SIG-M5 (cell line): Measurements from ENCODE around the gene PTGR2.
"Not testable (repeated sequence)": the region's sequence is repeated elsewhere in the genome, so short reads cannot be mapped to it uniquely, and the experiment has no call there.

Experiments used
- DNase-seq: peaks from one replicate; lab custom pipeline; 2025; lab: John Stamatoyannopoulos, UW

PTGR2 gene

DNA sequence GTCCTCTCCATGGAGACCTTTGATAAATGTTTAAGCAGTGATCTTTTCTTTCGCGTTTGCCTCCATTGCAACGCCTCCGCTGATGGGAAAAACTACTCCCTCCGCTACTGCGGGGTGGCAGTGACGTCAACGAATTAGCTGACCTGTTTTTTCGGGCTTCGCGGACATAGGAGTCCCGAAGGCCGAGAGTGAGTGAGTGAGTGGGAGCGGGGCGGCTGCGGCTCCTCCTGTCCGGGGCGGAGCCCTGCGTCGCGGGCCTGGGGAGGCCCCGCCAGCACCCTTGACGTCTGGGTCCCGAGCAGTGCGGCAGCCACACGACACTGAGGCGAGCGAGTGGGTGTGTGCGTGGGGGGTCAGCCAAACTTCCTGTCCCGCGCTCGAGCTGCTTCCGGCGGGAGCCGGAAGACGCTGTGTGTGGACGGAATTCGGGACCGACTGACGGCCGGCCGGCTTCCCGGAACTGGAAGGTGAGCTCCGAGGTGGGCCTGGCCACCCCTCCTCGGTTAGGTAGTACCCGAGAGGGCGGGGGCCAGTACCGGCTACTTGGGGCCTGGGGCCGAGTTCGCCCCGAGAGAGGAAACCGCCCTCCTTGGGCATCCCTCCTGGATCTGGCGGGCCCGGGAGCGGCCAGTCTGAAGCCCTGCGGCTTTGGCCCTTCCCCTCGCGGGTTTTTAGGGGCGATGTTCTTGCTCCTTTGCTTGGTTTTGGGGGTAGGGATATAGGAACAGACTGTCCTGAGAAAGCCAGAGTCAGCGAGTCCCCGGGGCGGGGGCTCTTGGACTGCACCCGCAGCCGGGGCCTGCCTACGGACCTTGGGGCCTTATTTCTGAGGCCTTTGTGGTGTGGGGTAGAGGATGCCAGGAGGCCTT is 35.1 kb downstream of the PTGR2 start, which contains the start of gene ZNF410:
ZNF410 (plus strand) TSS at position 411 of the 869 bp plus-strand sequence. CDS start 5,317 bp downstream, outside the sequence.
- DNase-seq, result peak; percentile 59

GRCh38 chr14:73887318-73887616 is 35.6 kb downstream of the PTGR2 start:
- no peak for DNase-seq

DNA sequence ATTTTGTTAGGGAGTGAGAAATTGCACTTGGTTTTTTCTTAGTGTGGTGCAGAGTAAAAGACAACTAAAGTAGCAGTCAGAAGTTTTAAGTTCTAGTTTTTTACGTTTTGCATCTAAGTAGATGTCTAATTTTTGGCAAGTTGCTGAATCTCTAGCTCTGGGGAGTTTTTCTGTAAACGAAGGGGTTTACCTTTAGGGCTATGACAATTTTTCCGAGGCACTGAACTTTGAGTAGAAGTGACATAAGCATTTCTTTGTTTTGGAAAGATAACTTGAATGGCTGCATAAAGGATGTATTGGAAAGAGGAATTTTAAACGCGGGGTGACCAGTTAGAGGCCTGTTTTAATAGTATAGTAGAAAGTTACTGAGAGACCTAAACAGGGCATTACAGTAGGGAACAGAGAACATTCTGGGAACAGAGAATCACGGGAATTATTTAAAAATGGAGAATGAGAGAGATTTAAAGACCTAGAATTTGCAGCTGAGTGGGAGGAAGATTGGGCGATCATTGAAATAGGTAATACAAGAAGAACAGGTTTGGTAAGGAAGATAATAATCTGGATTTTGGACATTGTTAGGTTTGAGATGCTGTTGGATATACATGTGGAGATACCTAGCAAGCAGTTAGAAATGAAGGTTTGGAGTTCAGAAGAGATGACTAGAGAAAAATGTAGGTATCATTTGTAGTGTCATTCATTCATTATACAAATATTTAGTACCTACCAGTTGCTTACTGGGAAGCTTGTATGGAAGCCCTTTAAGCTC is 36.2 kb downstream of the PTGR2 start:
- DNase-seq, result no peak

DNA sequence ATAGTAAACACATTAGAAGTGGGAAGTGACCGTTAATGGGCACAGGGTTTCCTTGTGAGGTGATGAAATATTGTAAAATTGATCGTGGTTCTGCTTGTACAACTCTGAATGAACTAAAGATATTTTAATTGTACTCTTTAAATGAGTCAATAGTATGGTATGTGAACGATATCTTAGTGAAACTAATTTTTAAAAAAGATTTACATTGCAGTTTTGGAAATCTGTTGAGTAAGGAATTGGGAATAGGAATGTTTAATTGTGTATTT is 36.8 kb downstream of the PTGR2 start:
- no peak for DNase-seq

DNA sequence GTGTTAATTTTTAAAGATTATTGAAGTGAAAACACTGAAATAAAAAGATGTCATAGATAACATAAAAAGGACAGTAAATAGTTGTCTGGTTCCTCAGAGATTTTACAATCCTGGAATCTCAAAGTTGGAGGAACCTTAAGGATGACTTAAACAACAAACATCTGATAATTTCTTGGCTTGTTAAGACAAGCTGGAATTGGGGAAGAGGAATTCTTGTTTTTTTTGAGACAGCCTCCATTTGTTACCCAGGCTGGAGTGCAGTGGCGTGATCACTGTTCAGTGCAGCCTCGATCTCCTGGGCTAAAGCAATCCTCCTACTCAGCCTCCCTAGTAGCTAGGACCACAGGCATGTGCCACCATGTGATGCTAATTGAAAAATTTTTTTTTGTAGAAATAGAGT is 37.3 kb downstream of the PTGR2 start:
- no peak for DNase-seq

- no peak for DNase-seq
These were observed 37.7 kb downstream of the PTGR2 start for GRCh38 chr14:73889376-73889775.

GRCh38 chr14:73894180-73894687 is 42.6 kb downstream of the PTGR2 start:
- not testable (repeated sequence) for DNase-seq

DNA sequence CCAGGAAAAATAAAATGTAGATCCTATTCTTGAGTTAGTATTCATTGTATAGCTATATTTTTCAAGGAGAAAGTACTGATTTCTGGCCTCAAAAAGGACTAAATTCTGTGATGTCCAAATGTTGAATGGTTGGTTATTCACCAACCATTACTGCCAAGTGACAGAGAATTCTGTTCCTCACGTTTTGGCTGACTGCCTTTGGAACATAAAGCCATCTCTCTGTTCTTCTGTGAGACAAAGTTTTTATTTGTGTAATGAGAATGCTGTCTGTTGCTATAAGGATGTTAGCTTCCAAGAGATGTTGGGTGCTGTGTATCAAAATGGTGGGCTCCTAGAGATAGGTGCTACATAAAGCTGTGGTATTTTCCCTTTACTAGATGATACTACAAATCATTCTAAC is 44.3 kb downstream of the PTGR2 start:
- no peak for DNase-seq

GRCh38 chr14:73896521-73896920 is 44.9 kb downstream of the PTGR2 start:
- no peak for DNase-seq

DNA sequence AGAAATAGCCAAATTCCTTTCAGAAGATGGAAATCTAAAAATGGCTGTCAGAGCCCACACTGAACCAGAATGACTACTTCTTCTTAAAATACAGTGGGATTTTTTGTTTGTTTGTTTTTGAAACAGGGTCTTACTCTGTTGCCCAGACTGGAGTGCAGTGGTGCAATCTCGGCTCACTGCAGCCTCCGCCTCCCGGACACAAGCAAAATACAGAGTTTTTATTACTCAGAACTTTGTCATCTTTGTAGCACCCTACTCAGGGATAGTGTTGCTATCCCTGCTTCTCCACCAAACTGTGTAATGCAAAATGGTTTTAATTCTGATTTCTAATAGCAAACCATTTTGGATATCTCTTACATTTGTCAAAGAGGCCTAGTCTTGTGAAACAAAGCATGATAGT is 51.4 kb downstream of the PTGR2 start:
- DNase-seq, result no peak

- no peak for DNase-seq
These were observed 58.0 kb downstream of the PTGR2 start for GRCh38 chr14:73909681-73910080.

DNA sequence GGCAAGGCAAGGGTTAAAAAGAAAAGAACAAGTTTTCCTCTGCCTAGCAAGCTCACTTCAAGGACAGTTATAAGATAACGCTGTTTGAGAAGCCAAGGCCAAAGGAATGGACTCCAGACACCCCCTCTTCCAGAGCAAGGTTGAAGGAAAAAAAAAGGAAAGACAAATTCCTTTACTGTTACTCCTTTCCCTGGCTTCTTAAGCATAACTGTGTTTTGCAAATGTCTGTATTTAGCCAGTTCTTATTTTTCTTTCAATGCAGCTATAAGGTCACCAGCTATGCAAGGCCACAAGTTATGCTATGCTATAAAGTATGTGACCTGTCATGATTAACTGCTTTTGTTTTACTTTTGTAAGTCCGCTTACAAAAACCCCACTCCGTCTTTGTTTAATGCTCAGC is 61.6 kb downstream of the PTGR2 start:
- DNase-seq, result no peak

GRCh38 chr14:73916324-73916723 is 64.7 kb downstream of the PTGR2 start:
- DNase-seq, result no peak

- not testable (repeated sequence) for DNase-seq
These were observed 67.8 kb downstream of the PTGR2 start for GRCh38 chr14:73919457-73919856.

DNA sequence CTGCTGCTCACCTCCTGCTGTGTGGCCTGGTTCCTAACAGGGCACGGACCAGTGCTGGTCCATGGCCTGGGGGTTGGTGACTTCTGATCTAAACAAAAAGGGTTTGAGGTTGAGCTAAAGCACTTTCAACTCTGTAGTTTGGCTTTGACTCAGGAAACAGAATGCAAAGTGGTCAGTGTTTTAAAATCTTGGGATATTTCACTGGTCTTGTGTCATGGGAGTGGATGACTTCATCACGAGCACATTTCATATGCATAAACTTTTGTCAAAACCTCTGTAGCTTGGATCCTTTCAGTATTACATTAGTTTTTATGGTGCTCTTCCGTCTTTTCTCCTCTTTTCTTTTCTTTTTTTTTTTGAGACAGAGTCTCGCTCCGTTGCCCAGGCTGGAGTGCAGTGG is 72.7 kb downstream of the PTGR2 start:
- DNase-seq, result no peak
